ENCODE data around the gene CD300LD.

DNA sequence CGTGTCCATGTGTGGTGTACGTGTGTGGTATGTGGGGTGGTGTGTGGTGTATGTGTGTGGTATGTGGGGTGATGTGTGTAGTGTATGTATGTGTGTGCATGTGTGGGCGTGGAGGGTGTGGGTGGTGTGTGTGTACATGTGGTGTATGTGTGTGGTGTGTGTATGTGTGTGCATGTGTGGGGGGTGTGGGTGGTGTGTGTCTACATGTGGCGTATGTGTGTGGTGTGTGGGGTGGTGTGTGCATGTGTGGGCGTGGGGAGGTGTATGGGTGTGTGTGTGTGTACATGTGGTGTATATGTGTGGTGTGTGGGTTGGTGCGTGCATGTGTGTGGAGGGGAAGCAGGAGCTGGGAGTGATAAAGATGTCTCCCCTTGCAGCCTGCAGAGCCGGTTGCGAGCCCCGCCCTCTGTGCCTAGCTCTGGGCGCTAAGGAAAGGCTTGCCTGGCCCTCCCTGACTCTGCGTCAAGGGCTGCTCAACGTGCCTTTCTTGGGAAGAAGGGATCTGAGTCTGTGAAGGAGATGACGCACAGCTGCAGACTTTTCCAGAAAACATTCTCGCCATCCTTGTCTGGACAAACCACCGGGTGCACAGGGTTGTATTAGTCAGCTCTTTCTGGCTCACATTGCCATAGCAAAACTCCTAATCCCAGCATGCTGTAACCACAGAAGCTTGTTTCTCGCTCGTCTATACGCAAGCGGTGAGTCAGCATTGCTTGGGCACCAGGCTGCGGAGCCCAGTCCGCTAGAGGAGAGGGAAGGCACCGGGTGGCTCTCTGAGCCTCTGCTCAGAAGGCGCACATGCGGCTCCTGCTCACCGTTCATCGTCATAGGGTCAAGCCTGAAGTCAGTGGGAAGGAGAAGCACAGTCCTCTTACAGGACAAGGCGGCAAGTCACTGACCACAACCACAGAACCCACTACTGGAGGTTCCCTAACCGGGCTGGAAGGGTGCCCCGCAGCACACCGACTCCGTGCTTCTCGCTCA lies 22.8 kb downstream of the CD300LD start:
- TF ChIP-seq REPIN1 (tag by site-specific recombination; IDR thresholded peaks at IDR 0.05; ENCODE audit: low read depth) (no peak), HIC1 (tag by site-specific recombination; IDR thresholded peaks at IDR 0.05) (no peak), ZNF658 (tag by site-specific recombination; IDR thresholded peaks at IDR 0.05) (no peak), ZNF138 (tag by site-specific recombination; IDR thresholded peaks at IDR 0.05; ENCODE audit: borderline replicate concordance) (no peak), ZNF311 (tag by site-specific recombination; IDR thresholded peaks at IDR 0.05; ENCODE audit: borderline replicate concordance) (no peak), ZNF600 (tag by site-specific recombination; IDR thresholded peaks at IDR 0.05) (peak; percentile 69), MZF1 (tag by site-specific recombination; IDR thresholded peaks at IDR 0.05; ENCODE audit: borderline replicate concordance) (no peak), ZNF555 (tag by site-specific recombination; conservative IDR thresholded peaks at IDR 0.05) (no peak), ZNF768 (tag by site-specific recombination; IDR thresholded peaks at IDR 0.05) (no peak)
- TF ChIP-seq, protein P1, sequence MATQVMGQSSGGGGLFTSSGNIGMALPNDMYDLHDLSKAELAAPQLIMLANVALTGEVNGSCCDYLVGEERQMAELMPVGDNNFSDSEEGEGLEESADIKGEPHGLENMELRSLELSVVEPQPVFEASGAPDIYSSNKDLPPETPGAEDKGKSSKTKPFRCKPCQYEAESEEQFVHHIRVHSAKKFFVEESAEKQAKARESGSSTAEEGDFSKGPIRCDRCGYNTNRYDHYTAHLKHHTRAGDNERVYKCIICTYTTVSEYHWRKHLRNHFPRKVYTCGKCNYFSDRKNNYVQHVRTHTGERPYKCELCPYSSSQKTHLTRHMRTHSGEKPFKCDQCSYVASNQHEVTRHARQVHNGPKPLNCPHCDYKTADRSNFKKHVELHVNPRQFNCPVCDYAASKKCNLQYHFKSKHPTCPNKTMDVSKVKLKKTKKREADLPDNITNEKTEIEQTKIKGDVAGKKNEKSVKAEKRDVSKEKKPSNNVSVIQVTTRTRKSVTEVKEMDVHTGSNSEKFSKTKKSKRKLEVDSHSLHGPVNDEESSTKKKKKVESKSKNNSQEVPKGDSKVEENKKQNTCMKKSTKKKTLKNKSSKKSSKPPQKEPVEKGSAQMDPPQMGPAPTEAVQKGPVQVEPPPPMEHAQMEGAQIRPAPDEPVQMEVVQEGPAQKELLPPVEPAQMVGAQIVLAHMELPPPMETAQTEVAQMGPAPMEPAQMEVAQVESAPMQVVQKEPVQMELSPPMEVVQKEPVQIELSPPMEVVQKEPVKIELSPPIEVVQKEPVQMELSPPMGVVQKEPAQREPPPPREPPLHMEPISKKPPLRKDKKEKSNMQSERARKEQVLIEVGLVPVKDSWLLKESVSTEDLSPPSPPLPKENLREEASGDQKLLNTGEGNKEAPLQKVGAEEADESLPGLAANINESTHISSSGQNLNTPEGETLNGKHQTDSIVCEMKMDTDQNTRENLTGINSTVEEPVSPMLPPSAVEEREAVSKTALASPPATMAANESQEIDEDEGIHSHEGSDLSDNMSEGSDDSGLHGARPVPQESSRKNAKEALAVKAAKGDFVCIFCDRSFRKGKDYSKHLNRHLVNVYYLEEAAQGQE (tag by site-specific recombination; IDR thresholded peaks at IDR 0.05): no peak
- TF ChIP-seq, protein P2, sequence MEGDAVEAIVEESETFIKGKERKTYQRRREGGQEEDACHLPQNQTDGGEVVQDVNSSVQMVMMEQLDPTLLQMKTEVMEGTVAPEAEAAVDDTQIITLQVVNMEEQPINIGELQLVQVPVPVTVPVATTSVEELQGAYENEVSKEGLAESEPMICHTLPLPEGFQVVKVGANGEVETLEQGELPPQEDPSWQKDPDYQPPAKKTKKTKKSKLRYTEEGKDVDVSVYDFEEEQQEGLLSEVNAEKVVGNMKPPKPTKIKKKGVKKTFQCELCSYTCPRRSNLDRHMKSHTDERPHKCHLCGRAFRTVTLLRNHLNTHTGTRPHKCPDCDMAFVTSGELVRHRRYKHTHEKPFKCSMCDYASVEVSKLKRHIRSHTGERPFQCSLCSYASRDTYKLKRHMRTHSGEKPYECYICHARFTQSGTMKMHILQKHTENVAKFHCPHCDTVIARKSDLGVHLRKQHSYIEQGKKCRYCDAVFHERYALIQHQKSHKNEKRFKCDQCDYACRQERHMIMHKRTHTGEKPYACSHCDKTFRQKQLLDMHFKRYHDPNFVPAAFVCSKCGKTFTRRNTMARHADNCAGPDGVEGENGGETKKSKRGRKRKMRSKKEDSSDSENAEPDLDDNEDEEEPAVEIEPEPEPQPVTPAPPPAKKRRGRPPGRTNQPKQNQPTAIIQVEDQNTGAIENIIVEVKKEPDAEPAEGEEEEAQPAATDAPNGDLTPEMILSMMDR (tag by site-specific recombination; IDR thresholded peaks at IDR 0.05): no peak
- TF ChIP-seq, protein P3, sequence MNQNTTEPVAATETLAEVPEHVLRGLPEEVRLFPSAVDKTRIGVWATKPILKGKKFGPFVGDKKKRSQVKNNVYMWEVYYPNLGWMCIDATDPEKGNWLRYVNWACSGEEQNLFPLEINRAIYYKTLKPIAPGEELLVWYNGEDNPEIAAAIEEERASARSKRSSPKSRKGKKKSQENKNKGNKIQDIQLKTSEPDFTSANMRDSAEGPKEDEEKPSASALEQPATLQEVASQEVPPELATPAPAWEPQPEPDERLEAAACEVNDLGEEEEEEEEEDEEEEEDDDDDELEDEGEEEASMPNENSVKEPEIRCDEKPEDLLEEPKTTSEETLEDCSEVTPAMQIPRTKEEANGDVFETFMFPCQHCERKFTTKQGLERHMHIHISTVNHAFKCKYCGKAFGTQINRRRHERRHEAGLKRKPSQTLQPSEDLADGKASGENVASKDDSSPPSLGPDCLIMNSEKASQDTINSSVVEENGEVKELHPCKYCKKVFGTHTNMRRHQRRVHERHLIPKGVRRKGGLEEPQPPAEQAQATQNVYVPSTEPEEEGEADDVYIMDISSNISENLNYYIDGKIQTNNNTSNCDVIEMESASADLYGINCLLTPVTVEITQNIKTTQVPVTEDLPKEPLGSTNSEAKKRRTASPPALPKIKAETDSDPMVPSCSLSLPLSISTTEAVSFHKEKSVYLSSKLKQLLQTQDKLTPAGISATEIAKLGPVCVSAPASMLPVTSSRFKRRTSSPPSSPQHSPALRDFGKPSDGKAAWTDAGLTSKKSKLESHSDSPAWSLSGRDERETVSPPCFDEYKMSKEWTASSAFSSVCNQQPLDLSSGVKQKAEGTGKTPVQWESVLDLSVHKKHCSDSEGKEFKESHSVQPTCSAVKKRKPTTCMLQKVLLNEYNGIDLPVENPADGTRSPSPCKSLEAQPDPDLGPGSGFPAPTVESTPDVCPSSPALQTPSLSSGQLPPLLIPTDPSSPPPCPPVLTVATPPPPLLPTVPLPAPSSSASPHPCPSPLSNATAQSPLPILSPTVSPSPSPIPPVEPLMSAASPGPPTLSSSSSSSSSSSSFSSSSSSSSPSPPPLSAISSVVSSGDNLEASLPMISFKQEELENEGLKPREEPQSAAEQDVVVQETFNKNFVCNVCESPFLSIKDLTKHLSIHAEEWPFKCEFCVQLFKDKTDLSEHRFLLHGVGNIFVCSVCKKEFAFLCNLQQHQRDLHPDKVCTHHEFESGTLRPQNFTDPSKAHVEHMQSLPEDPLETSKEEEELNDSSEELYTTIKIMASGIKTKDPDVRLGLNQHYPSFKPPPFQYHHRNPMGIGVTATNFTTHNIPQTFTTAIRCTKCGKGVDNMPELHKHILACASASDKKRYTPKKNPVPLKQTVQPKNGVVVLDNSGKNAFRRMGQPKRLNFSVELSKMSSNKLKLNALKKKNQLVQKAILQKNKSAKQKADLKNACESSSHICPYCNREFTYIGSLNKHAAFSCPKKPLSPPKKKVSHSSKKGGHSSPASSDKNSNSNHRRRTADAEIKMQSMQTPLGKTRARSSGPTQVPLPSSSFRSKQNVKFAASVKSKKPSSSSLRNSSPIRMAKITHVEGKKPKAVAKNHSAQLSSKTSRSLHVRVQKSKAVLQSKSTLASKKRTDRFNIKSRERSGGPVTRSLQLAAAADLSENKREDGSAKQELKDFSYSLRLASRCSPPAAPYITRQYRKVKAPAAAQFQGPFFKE (tag by site-specific recombination; IDR thresholded peaks at IDR 0.05; ENCODE audit: borderline replicate concordance): no peak
- TF ChIP-seq, protein P4, sequence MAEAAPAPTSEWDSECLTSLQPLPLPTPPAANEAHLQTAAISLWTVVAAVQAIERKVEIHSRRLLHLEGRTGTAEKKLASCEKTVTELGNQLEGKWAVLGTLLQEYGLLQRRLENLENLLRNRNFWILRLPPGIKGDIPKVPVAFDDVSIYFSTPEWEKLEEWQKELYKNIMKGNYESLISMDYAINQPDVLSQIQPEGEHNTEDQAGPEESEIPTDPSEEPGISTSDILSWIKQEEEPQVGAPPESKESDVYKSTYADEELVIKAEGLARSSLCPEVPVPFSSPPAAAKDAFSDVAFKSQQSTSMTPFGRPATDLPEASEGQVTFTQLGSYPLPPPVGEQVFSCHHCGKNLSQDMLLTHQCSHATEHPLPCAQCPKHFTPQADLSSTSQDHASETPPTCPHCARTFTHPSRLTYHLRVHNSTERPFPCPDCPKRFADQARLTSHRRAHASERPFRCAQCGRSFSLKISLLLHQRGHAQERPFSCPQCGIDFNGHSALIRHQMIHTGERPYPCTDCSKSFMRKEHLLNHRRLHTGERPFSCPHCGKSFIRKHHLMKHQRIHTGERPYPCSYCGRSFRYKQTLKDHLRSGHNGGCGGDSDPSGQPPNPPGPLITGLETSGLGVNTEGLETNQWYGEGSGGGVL (tag by site-specific recombination; IDR thresholded peaks at IDR 0.05): no peak

Measured in HEK293 (cell line).